Erythroblast (primary cell): ENCODE data around the gene GRAMD1C.

ENCODE experiments used
- DNase-seq, 2 experiments: peaks; one replicate each; lab custom pipeline; 2025; lab: John Stamatoyannopoulos, UW
- GATA1 ChIP-seq: IDR thresholded peaks from 2 replicates; pipeline ENCODE4 v1.6.1; 2011; ENCODE audit warnings: low read depth, mild to moderate bottlenecking, control low read depth, low read length, moderate library complexity
- POLR2A ChIP-seq: IDR thresholded peaks from 2 replicates; pipeline ENCODE4 v1.6.1; 2011; ENCODE audit warnings: mild to moderate bottlenecking, low read length

The GRAMD1C gene

DNA sequence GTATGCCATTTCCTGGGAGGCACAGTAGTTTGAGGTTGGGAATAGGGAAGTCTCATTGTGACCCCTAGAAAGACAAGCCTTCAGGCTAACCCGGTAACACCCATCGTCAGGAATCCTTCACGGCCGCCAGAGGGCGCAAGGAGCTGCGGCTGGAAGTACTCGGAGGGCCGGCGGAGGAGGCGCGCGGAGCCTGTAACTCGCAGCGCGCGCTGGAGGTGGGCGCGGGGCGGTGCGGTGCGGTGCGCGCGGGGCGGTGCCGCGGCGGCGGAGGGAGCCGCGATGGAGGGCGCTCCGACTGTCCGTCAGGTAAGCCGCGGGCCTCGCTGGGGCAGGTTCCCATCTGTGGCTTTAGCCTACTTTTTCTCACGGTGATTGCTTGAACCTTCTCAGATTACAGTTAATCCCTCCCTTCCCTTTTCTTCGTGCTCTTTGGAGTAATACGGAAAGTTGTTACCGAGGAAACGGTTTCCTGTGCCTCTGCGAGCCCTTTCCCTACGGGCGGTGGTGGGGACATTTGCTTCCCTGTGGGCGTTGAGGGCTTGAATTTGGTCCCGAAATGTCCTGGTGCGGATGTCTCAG lies at the start of gene GRAMD1C:
TSS of gene GRAMD1C (plus strand) at position 158 of the 579 bp plus-strand sequence. CDS start at position 280, 122 bp downstream.
- TF ChIP-seq GATA1: no peak
- no peak for TF ChIP-seq POLR2A
- peak; percentile 88 to 92 for DNase-seq

DNA sequence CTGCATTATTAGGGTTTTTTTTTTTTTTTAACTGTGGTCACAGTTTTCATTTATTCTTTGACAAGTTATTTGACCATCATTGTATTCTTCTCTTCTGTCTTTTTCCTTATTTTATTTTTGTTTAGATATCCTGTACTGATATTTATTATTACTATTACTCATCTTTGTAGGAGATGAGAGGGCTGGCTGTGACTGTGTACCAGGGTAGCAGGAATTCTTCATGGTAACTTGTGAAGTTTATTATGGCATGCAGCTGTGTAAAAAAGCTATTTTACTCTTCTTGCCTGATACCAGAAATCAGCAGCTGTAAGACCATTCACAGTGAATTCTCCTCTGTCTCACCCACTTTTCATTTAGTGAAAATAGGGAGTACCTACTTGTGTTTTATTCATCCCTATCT lies 47.2 kb upstream of the GRAMD1C start:
- TF ChIP-seq GATA1 (no peak), POLR2A (no peak)
- no peak for DNase-seq

DNA sequence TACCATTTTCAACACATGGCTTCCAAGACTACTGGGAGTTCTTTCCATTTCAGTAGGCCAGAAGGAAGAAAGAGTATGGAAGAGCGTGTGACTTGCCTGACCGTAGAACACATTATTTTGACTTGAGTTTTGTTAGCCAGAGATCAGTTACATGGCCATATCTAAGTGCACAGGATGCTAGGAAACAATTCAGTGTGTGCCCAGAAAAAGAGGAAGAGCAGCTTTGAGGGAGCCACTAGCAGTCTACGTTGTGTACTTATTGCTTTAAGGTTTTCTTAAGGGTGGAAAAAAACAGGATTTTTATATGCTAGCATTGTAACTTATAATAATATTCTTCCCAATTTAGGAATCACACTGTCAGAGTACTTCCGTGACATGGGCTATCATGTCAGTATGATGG lies 44.1 kb upstream of the GRAMD1C start:
- no peak for DNase-seq
- TF ChIP-seq POLR2A (no peak), GATA1 (no peak)

DNA sequence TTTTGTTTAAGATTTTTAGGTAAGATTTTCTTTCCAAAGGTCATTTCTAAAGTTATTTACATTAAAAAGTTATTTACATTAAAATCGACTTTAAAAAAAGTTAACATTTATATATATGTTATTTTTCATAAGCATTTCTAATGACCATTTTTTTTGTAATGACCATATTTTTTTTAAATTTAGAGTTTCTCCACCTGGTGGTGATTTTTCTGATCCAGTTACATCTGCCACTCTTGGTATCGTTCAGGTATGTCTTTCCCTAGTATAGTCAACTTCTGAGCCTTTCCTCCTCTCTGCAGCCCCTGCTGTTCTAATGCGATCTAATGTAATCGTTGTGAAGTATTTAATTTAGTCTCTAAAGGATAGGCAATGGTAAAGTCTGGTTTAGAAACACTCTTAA lies 42.9 kb upstream of the GRAMD1C start:
- no peak for TF ChIP-seq POLR2A
- TF ChIP-seq GATA1: no peak
- no peak for DNase-seq

DNA sequence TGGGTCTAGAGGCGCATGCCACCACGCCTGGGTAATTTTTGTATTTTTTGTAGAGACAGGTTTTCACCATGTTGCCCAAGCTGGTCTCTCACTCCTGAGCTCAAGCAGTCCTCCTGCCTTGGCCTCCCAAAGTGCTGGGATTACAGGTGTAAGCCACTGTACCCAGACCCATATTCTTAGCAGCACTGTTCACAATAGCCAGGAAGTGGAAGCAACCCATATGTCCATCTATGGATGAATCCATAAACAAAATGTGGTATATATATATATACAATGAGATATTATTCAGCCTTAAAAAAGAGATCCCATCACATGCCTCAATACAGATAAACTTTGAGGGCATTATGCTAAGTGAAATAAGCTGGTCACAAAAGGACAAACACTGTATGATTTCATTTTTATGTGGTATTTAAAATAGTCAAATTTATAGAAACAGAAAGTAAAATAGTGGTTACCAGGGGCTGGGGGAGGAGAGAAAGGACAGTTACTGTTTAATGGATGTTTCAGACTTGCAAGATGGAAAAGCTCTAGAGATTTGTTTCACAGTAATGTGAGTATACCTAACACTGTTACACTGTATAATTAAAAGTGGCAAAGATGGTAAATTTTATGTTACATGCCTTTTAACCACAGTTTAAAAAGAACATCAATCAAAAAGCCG lies 35.7 kb upstream of the GRAMD1C start:
- no peak for DNase-seq
- TF ChIP-seq GATA1 (no peak), POLR2A (no peak)

DNA sequence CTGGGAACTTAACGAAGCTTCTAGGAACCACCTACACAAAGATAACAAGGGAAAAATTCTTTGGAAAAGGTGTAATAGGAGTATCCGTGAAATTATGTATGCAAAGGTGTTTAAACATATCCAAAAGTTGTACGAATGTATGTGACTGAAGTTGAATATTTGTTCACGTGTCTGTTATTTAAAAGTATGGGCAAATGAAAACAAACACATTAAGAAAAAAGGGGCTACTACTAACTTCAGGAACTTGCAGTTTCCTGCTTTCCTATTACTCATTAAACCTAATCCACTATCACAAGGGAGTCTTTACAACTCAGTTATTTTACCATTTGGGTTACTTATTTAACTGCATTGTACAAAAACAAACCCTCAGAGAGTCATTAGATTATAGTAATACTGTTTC lies 33.9 kb upstream of the GRAMD1C start:
- no peak for DNase-seq
- TF ChIP-seq POLR2A (no peak), GATA1 (no peak)

DNA sequence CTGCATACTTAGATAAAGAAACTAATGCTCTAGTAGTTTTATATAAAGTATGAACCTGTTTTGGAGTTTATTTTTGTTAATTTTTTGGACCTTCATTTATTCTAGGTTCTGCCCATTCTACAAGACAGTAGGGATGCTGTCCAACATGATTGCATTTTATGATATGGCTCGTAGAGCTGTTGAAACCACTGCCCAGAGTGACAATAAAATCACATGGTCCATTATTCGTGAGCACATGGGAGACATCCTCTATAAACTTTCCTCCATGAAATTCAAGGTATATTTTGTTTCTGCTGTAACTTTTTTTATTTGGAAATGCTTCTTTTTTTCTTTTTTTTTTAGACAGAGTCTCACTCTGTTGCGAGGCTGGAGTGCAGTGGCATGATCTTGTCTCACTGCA lies 33.3 kb upstream of the GRAMD1C start:
- DNase-seq: no peak
- no peak for TF ChIP-seq POLR2A
- no peak for TF ChIP-seq GATA1

DNA sequence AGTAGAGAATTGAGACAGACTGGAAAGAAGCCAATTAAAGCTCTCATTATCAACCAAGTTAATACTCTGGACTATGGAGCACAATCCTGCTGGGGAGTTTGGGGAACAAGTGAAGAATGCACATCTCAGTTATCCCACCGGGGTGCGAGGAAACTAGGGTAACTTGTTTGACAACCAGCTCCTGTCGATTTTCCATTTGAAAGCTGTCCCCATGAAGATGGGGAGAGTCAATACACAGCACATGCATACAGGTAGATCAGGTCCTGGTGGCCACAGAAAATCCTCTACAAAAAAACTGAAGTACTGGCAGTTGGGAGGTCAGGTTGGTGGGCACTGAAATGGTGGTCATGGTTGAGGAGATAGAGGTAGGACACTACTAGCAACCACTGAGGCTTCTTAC lies 25.7 kb upstream of the GRAMD1C start:
- TF ChIP-seq GATA1 (no peak), POLR2A (no peak)

DNA sequence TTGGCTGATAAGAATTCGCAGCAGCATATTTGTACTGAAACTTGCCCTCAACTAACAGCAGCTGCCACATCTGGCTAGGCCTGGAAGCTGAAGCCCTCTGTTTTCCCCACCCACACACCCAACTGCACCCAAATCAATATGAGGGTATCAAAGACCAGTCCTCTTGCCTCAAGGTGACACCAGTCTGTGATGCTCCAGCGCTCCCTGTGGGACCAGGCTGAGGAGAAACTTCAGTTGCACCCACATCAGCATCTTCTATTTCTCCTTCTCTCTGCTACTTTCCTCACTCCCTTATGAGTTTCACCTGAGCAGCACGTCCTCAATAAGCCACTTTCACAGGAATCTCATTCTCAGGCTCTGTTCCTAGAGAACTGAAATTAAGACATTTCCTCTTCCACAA lies 18.7 kb upstream of the GRAMD1C start:
- DNase-seq: no peak
- TF ChIP-seq POLR2A: no peak
- no peak for TF ChIP-seq GATA1

More for the DNA sequence above, 25.7 kb upstream of the GRAMD1C start:
- no peak for DNase-seq

DNA sequence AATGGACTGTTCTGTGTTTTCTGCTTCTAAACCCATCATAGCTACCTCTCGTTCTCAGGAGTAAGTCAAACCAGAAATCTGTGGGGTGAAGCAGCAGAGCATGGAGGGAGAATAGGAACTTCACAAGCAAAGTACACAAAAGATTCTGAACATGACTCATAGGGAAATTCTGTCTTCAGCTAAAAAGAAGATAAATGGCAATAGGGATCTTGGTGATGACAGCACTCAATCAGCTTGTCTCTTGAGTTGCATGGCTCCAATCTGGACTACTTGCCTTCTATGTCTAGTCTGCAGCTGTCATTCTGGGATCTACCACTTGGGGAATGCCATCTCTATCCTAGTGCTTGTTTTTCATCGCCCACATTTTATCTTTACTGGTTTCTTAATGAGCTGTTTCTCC lies 13.5 kb upstream of the GRAMD1C start:
- DNase-seq: no peak
- TF ChIP-seq GATA1 (no peak), POLR2A (no peak)

DNA sequence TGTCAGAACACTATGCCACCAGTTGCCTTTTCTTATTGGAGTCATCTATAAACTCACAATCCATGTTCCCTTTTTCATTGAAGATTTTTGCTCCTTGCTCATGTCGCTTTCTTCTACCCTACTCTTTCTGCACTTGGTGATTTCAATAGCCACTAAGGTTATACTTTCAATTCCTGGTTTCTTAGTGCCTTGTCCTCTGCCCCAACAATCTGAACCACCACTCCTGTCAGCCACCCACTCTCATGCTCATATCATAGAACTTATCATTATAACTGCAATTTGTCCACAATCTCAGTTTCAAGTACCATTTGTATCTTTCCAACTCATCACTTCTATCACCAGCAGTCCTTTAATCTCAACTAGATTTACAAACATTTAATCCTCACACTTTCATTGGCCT lies 10.0 kb upstream of the GRAMD1C start:
- DNase-seq: no peak
- TF ChIP-seq GATA1 (no peak), POLR2A (no peak)

DNA sequence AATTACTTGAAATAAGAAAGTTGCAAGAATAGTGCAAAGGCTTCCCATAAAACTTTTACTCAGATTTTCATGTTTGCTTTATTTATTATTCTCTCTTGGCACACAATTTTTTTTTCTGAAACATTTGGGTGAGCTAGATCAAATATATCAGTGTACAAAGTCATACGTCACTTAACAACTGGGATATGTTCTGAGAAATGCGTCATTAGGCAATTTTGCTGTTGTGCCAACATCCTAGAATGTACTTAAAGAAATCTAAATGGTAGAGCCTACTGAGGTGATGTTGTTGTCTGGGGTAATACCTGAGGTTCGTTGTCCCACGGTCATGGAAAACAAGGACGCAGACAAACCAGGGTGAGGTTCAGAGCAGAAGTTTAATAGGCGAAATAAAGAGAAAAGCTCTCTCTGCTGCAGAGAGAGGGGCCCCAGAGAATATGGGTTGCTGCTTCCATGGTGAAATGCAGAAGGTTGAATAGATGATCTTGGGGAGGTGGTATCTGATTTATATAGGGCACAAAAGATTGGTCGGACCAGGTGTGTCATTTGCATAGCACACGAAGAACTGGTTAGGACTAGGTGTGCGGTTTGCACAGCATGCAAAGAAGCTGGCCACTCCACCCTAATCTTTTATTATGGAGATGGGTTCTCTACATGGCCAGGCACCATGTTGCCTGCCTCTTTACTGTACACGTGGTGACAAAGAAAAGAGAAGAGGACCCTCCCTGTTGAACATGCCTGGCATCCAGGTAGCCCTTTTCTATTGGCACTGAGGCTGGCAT lies 8.8 kb upstream of the GRAMD1C start:
- DNase-seq: no peak
- TF ChIP-seq POLR2A: no peak
- TF ChIP-seq GATA1: no peak

DNA sequence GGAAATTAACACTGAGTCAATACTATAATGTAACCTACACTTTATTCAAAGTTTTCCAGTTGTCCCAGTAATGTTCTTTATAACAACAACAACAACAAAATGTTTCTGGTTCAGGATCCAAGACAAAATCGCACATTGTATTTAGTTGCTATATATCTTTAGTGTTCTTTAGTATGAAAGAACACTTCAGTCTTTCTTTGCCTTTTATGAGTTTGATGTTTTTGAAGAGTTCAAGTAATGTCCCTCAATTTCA lies 7.6 kb upstream of the GRAMD1C start:
- no peak for DNase-seq
- no peak for TF ChIP-seq POLR2A
- no peak for TF ChIP-seq GATA1

DNA sequence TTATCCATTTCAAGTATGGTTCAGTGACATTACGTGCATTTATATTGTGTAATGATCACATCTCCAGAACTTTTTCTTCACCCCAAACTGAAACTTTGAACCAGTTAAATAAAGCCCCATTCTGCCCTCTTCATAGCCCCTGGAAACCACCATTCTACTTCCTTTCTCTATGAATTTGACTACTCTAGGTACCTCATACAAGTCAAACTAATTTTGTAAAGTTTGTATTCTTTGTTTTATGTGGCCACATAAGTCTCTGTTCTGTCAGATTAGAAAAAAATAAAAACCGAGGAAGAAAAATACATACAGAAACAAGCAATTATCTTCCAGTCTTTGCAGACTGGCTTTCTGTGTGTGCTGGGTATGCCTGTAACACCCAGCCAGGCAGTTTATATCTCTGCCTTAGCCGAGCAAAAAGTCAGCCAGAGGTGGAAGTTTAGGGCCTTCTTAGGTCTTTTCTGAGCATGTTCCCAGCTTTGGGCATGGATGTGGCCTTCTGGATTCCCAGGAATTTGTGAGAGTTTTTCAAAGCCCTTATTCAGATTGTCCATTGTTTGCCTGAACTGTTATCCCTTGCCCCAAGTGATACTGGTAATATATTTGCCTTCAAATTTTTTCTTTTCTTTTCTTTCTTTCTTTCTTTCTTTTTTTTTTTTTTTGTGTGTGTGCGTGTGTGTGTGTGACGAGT lies 6.0 kb upstream of the GRAMD1C start:
- no peak for TF ChIP-seq GATA1
- no peak for TF ChIP-seq POLR2A
- DNase-seq: no peak

DNA sequence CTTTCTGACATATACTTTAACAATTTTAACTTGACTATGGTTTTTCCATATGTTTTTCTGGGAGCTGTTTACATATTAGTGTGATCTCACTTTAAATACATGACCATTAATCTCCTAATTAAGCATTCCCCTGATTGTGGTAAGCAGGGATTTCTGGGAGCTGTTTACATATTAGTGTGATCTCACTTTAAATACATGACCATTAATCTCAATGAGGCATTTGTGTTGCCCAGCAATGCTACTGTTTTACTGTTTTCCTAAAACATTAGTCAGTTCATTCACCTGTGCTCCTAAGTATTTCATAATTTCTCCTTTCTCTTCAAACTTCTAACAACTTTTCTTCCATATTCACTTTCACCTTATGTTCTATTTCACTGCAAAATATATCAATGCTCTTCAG lies 3.6 kb upstream of the GRAMD1C start:
- no peak for DNase-seq
- TF ChIP-seq GATA1 (no peak), POLR2A (no peak)
